Measurements from ENCODE around the gene PTCD2. TPM values are rescaled to one million over a fixed set of nuclear protein-coding genes. Genes with fewer than 3 reads are reported as not detected.

PTCD2 gene
- total and polyA plus RNA-seq, 7 experiments from 2014 or later = 3.7 to 12.6 (median 6.0) TPM

- no peak overlapping the region for H3K4me3 ChIP-seq (ENCODE audit: low read length)
- no peaks in the 10 kb centered on the region for H3K27me3 Mint-ChIP-seq
- no peaks in the 10 kb centered on the region for H3K36me3 ChIP-seq (ENCODE audit: control insufficient read depth in 2 of 3, insufficient read depth in 3 of 3, low read length in 3 of 3)
- POLR2A ChIA-PET = no interaction called here
- no peaks in the 10 kb centered on the region for H3K4me1 ChIP-seq (ENCODE audit: control insufficient read depth in 2 of 2, insufficient read depth in 2 of 2, low read length in 2 of 2)
- DNase-seq = no peak
- peaks cover 0 to 48% (median 17%) of the 10 kb centered on the region in 5 donors for H3K36me3 Mint-ChIP-seq
- intact Hi-C loops (cut with micrococcal nuclease) = no loop called here
- H3K9me3 Mint-ChIP-seq = no peaks in the 10 kb centered on the region
- peaks cover 4 to 17% (median 9%) of the 10 kb centered on the region in 7 donors for H3K4me1 Mint-ChIP-seq
- H3K9me3 ChIP-seq (ENCODE audit: control insufficient read depth in 2 of 3, low read length in 3 of 3) = no peaks in the 10 kb centered on the region
- no peak overlapping the region for H3K4me3 Mint-ChIP-seq
- H3K27me3 ChIP-seq (ENCODE audit: control insufficient read depth in 2 of 2, insufficient read depth in 2 of 2, low read length in 2 of 2) = no peaks in the 10 kb centered on the region
- no peak overlapping the region for H3K27ac ChIP-seq (ENCODE audit: low read depth, low read length)
- CTCF ChIA-PET = no interaction called here
- peak overlapping the region in 1 of 9 donors; percentile 31 for H3K27ac Mint-ChIP-seq
- ATAC-seq = no peak
These were observed 31.2 kb downstream of the PTCD2 start for GRCh38 chr5:72351376-72351775.

GRCh38 chr5:72352616-72353015 lies 32.4 kb downstream of the PTCD2 start:
- Mint-ChIP-seq H3K9me3 (no peaks in the 10 kb centered on the region), H3K27me3 (no peaks in the 10 kb centered on the region), H3K4me1 (peaks cover 4 to 15% (median 9%) of the 10 kb centered on the region in 7 donors), H3K27ac (no peak overlapping the region), H3K36me3 (peaks cover 0 to 40% (median 16%) of the 10 kb centered on the region in 5 donors), H3K4me3 (no peak overlapping the region)
- Histone ChIP-seq H3K9me3 (ENCODE audit: control insufficient read depth in 2 of 3, low read length in 3 of 3) (no peaks in the 10 kb centered on the region), H3K4me1 (ENCODE audit: control insufficient read depth in 2 of 2, insufficient read depth in 2 of 2, low read length in 2 of 2) (no peaks in the 10 kb centered on the region), H3K36me3 (ENCODE audit: control insufficient read depth in 2 of 3, insufficient read depth in 3 of 3, low read length in 3 of 3) (no peaks in the 10 kb centered on the region), H3K4me3 (ENCODE audit: low read length) (no peak overlapping the region), H3K27ac (ENCODE audit: low read depth, low read length) (no peak overlapping the region), H3K27me3 (ENCODE audit: control insufficient read depth in 2 of 2, insufficient read depth in 2 of 2, low read length in 2 of 2) (no peaks in the 10 kb centered on the region)
- no peak for DNase-seq
- intact Hi-C loops (cut with micrococcal nuclease) = no loop called here
- POLR2A ChIA-PET = no interaction called here
- CTCF ChIA-PET = no interaction called here
- ATAC-seq = no peak

GRCh38 chr5:72353046-72353445 lies 32.9 kb downstream of the PTCD2 start:
- ChIA-PET CTCF (no interaction called here), POLR2A (no interaction called here)
- Mint-ChIP-seq H3K27me3 (no peaks in the 10 kb centered on the region), H3K4me3 (no peak overlapping the region), H3K36me3 (peaks cover 0 to 40% (median 17%) of the 10 kb centered on the region in 5 donors), H3K4me1 (peaks cover 4 to 12% (median 9%) of the 10 kb centered on the region in 7 donors), H3K27ac (peak overlapping the region in 1 of 9 donors; percentile 37), H3K9me3 (no peaks in the 10 kb centered on the region)
- Histone ChIP-seq H3K36me3 (ENCODE audit: control insufficient read depth in 2 of 3, insufficient read depth in 3 of 3, low read length in 3 of 3) (peaks cover 0 to 2% (median 0%) of the 10 kb centered on the region in 3 experiments), H3K4me1 (ENCODE audit: control insufficient read depth in 2 of 2, insufficient read depth in 2 of 2, low read length in 2 of 2) (no peaks in the 10 kb centered on the region), H3K27ac (ENCODE audit: low read depth, low read length) (no peak overlapping the region), H3K9me3 (ENCODE audit: control insufficient read depth in 2 of 3, low read length in 3 of 3) (no peaks in the 10 kb centered on the region), H3K27me3 (ENCODE audit: control insufficient read depth in 2 of 2, insufficient read depth in 2 of 2, low read length in 2 of 2) (no peaks in the 10 kb centered on the region), H3K4me3 (ENCODE audit: low read length) (no peak overlapping the region)
- DNase-seq = no peak
- intact Hi-C loops (cut with micrococcal nuclease) = no loop called here
- no peak for ATAC-seq

- H3K27ac Mint-ChIP-seq = no peak overlapping the region
- H3K9me3 Mint-ChIP-seq = no peaks in the 10 kb centered on the region
- ATAC-seq = no peak
- H3K27me3 Mint-ChIP-seq = no peaks in the 10 kb centered on the region
- intact Hi-C loops (cut with micrococcal nuclease) = no loop called here
- H3K36me3 Mint-ChIP-seq = peaks cover 5 to 51% (median 35%) of the 10 kb centered on the region in 5 donors
- H3K4me1 Mint-ChIP-seq = peaks cover 0 to 5% (median 0%) of the 10 kb centered on the region in 7 donors
- Histone ChIP-seq H3K9me3 (ENCODE audit: control insufficient read depth in 2 of 3, low read length in 3 of 3) (no peaks in the 10 kb centered on the region), H3K27me3 (ENCODE audit: control insufficient read depth in 2 of 2, insufficient read depth in 2 of 2, low read length in 2 of 2) (no peaks in the 10 kb centered on the region), H3K4me1 (ENCODE audit: control insufficient read depth in 2 of 2, insufficient read depth in 2 of 2, low read length in 2 of 2) (no peaks in the 10 kb centered on the region), H3K36me3 (ENCODE audit: control insufficient read depth in 2 of 3, insufficient read depth in 3 of 3, low read length in 3 of 3) (peaks cover 0 to 22% (median 0%) of the 10 kb centered on the region in 3 experiments), H3K4me3 (ENCODE audit: low read length) (no peak overlapping the region), H3K27ac (ENCODE audit: low read depth, low read length) (no peak overlapping the region)
- POLR2A ChIA-PET = no interaction called here
- CTCF ChIA-PET = interaction anchor here (1.6 kb wide), 1 partner anchor 11 kb away, joined by 7 read pairs; no protein-coding TSS in a partner anchor
- H3K4me3 Mint-ChIP-seq = no peak overlapping the region
- DNase-seq = no peak
These were observed 35.6 kb downstream of the PTCD2 start for GRCh38 chr5:72355706-72356299.

GRCh38 chr5:72356361-72356760 lies 36.2 kb downstream of the PTCD2 start:
- no peak overlapping the region for H3K4me3 ChIP-seq (ENCODE audit: low read length)
- no peaks in the 10 kb centered on the region for H3K27me3 Mint-ChIP-seq
- peaks cover 5 to 51% (median 35%) of the 10 kb centered on the region in 5 donors for H3K36me3 Mint-ChIP-seq
- peaks cover 0 to 26% (median 0%) of the 10 kb centered on the region in 3 experiments for H3K36me3 ChIP-seq (ENCODE audit: control insufficient read depth in 2 of 3, insufficient read depth in 3 of 3, low read length in 3 of 3)
- no peaks in the 10 kb centered on the region for H3K4me1 ChIP-seq (ENCODE audit: control insufficient read depth in 2 of 2, insufficient read depth in 2 of 2, low read length in 2 of 2)
- H3K27ac ChIP-seq (ENCODE audit: low read depth, low read length) = no peak overlapping the region
- no peak overlapping the region for H3K27ac Mint-ChIP-seq
- POLR2A ChIA-PET = no interaction called here
- intact Hi-C loops (cut with micrococcal nuclease) = no loop called here
- H3K9me3 ChIP-seq (ENCODE audit: control insufficient read depth in 2 of 3, low read length in 3 of 3) = no peaks in the 10 kb centered on the region
- H3K9me3 Mint-ChIP-seq = no peaks in the 10 kb centered on the region
- no peak overlapping the region for H3K4me3 Mint-ChIP-seq
- ATAC-seq = no peak
- DNase-seq = no peak
- peaks cover 0 to 5% (median 0%) of the 10 kb centered on the region in 7 donors for H3K4me1 Mint-ChIP-seq
- CTCF ChIA-PET = interaction anchor here (1.6 kb wide), 1 partner anchor 10 kb away, joined by 7 read pairs; no protein-coding TSS in a partner anchor
- no peaks in the 10 kb centered on the region for H3K27me3 ChIP-seq (ENCODE audit: control insufficient read depth in 2 of 2, insufficient read depth in 2 of 2, low read length in 2 of 2)

GRCh38 chr5:72358925-72359324 lies 38.8 kb downstream of the PTCD2 start:
- Mint-ChIP-seq H3K36me3 (peaks cover 16 to 53% (median 38%) of the 10 kb centered on the region in 5 donors), H3K4me1 (peaks cover 0 to 4% (median 0%) of the 10 kb centered on the region in 7 donors), H3K27ac (no peak overlapping the region), H3K4me3 (no peak overlapping the region), H3K27me3 (no peaks in the 10 kb centered on the region), H3K9me3 (peaks cover 0 to 4% (median 0%) of the 10 kb centered on the region in 11 donors)
- H3K36me3 ChIP-seq (ENCODE audit: control insufficient read depth in 2 of 3, insufficient read depth in 3 of 3, low read length in 3 of 3) = peaks cover 0 to 38% (median 0%) of the 10 kb centered on the region in 3 experiments
- POLR2A ChIA-PET = no interaction called here
- CTCF ChIA-PET = no interaction called here
- DNase-seq (no peak), ATAC-seq (no peak)
- no peaks in the 10 kb centered on the region for H3K27me3 ChIP-seq (ENCODE audit: control insufficient read depth in 2 of 2, insufficient read depth in 2 of 2, low read length in 2 of 2)
- H3K4me3 ChIP-seq (ENCODE audit: low read length) = no peak overlapping the region
- H3K27ac ChIP-seq (ENCODE audit: low read depth, low read length) = no peak overlapping the region
- H3K9me3 ChIP-seq (ENCODE audit: control insufficient read depth in 2 of 3, low read length in 3 of 3) = no peaks in the 10 kb centered on the region
- intact Hi-C loops (cut with micrococcal nuclease) = no loop called here
- H3K4me1 ChIP-seq (ENCODE audit: control insufficient read depth in 2 of 2, insufficient read depth in 2 of 2, low read length in 2 of 2) = no peaks in the 10 kb centered on the region

- Mint-ChIP-seq H3K4me1 (peaks cover 0 to 4% (median 0%) of the 10 kb centered on the region in 7 donors), H3K4me3 (no peak overlapping the region), H3K27me3 (no peaks in the 10 kb centered on the region), H3K9me3 (peaks cover 0 to 4% (median 0%) of the 10 kb centered on the region in 11 donors), H3K36me3 (peaks cover 16 to 59% (median 38%) of the 10 kb centered on the region in 5 donors), H3K27ac (no peak overlapping the region)
- ChIA-PET CTCF (no interaction called here), POLR2A (interaction anchor here (0.6 kb wide), 1 partner anchor 57 kb away, joined by 4 read pairs; no protein-coding TSS in a partner anchor)
- Histone ChIP-seq H3K4me1 (ENCODE audit: control insufficient read depth in 2 of 2, insufficient read depth in 2 of 2, low read length in 2 of 2) (no peaks in the 10 kb centered on the region), H3K27me3 (ENCODE audit: control insufficient read depth in 2 of 2, insufficient read depth in 2 of 2, low read length in 2 of 2) (no peaks in the 10 kb centered on the region), H3K9me3 (ENCODE audit: control insufficient read depth in 2 of 3, low read length in 3 of 3) (no peaks in the 10 kb centered on the region), H3K4me3 (ENCODE audit: low read length) (no peak overlapping the region), H3K36me3 (ENCODE audit: control insufficient read depth in 2 of 3, insufficient read depth in 3 of 3, low read length in 3 of 3) (peaks cover 0 to 38% (median 0%) of the 10 kb centered on the region in 3 experiments), H3K27ac (ENCODE audit: low read depth, low read length) (no peak overlapping the region)
- DNase-seq = no peak
- no peak for ATAC-seq
- intact Hi-C loops (cut with micrococcal nuclease) = loop anchor here in 1 of 2 donors (10.0 kb wide), 1 partner anchor 165 kb away; no protein-coding TSS in a partner anchor
These were observed 39.7 kb downstream of the PTCD2 start for GRCh38 chr5:72359886-72360285.
